Heart left ventricle (tissue), 13 donors: ENCODE measurements around the gene CIB1.

ENCODE experiments used
- CTCF ChIP-seq, 12 donors: fragments of 200-600 bp; sonication (generic) in 4 of 12; IDR thresholded peaks; one replicate each; pipeline versions ENCODE4 v1.5.0 to v1.8.0; 2018 to 2022; ENCODE audit warnings: antibody characterized with exemption in 12 of 12, mild to moderate bottlenecking in 5 of 12
- POLR2A ChIP-seq, 2 donors: fragments of 450-650 bp; IDR thresholded peaks; one replicate each; pipeline ENCODE4 v1.6.1; 2017; ENCODE audit warnings: antibody characterized with exemption in 2 of 2, mild to moderate bottlenecking in 2 of 2, moderate library complexity in 2 of 2
- donor health status: ischemic (EF 13 %, LVEDD 7.1; RV severe dilation, severe dysfunction).
- donor health status: DM: no; HTN: yes; CAD: no.
- donor health status: DM: no; HTN: no; CAD: no.
- donor health status: ischemic (EF 25% LVEDD 6.9; RV normal size, moderate dysfunction).
- donor health status: ischemic (EF 25% LVEDD 5.7; RV mildly dilated, moderate dysfunction).
- donor health status: ischemic (EF 35%, LVEDD 5.7; RV mildly dilated, moderate dysfunction).
- donor health status: nonischemic (EF 11% LVEDD 7.7; RV severe dilation, severe dysfunction).
- donor health status: DM: yes; HTN: yes; CAD: no.
- donor health status: PGD.
- donor health status: ischemic (EF 29% LVEDD 5.4; RV normal size, mild dysfunction).
- donor health status: nonischemic (EF 23%, LVEDD 6.1; RV moderate dilation, normal function).

DNA sequence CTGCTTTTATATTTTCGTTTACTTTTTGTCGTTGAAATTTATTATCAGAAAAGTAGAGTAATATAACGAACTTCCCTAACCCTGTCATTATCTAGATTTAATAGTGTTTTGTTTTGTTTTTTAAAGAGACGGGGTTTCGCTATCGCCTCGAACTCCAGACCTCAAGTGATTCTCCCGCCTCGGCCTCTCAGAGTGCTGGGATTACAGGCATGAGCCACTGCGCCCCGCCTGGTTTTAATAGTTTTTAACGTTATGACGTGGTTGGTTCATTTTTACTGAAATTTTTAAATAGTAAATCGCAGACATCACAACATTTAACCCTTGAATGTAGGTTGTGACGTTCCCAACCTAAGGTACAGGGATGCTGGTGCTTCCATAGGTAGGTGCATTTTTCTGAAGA is 32.7 kb upstream of the CIB1 start:
- TF ChIP-seq CTCF (IDR thresholded peaks at IDR 0.05) (no peak), POLR2A (IDR thresholded peaks at IDR 0.05) (no peak)
